ES-I3 (cell line): ENCODE data around the gene SPRED2.

Experiments used
- H3K36me3 ChIP-seq: 2 replicates; pipeline ENCODE4 v1.6.1; 2013; ENCODE audit warnings: mild to moderate bottlenecking, low read length, control low read depth, moderate library complexity; ENCODE audit not compliant: insufficient read depth
- H3K4me1 ChIP-seq: 2 replicates; pipeline ENCODE4 v1.6.1; 2013; ENCODE audit warnings: mild to moderate bottlenecking, control low read depth, low read length; ENCODE audit not compliant: insufficient read depth
- H3K9ac ChIP-seq: 2 replicates; pipeline ENCODE4 v1.6.1; 2013; ENCODE audit warnings: low read depth, mild to moderate bottlenecking, low read length, moderate library complexity
- H3K9me3 ChIP-seq: 2 replicates; pipeline ENCODE4 v1.6.1; 2013; ENCODE audit warnings: mild to moderate bottlenecking, low read length, moderate library complexity; ENCODE audit not compliant: control insufficient read depth, insufficient read depth

SPRED2 gene

DNA sequence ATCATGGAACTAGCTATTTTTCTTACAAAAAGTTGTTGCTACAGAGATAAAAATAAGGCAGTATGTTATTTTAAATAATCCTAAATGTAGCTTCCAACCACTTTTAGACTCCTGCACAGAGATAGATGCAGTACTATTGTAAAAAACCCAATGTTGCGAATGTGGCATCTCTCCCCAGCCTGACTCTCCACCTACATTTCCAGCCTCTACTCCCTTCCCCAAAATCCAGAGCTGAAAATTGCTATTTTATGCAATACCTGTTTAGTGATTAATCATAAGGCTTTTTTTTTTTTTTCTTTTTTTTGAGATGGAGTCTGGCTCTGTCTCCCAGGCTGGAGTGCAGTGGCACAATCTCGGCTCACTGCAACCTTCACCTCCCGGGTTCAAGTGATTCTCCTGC lies 39.4 kb downstream of the SPRED2 start:
- Histone ChIP-seq H3K36me3 (no peaks in the 10 kb centered on the region), H3K4me1 (peaks cover 22% of the 10 kb centered on the region), H3K9me3 (no peaks in the 10 kb centered on the region), H3K9ac (no peak overlapping the region)

DNA sequence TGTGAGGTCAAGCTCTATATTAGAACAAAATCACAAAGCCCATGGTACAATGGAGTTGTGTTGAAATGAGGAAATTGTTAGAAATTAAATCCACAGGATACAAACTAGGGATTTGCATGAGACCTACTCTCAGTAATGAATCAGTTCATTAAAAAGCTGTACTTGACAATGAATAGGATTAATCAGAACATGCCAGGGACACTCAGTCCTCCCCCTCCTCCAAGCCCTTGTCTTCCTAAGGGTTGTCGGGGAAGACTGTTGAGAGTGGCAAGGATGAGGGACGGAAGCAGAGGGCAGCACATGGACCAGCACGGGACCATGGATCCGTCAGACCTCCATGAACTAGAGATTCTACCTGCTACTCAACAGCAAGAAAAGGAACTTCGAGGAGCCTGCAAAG lies 39.8 kb downstream of the SPRED2 start:
- H3K4me1 ChIP-seq = peaks cover 22% of the 10 kb centered on the region
- H3K9ac ChIP-seq = no peak overlapping the region

DNA sequence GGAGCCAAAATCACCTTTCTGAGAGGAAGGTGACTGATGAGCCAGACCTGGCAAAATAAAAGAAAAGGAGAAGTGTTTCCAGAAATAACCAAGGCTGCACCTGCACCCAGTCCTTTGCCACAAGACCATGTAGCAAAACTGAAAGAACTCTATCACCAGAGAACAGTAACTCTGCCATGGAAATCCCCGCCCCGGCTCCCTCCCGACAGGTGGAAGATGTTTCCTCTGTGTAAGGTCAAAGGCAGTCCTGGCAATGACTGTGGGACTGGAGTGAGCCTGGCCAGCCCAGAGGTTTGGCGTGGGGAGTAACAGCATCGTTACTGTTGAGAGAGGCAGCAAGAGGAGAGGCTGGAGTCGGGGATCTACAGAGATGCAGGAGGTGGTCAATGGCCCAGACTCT lies 42.3 kb downstream of the SPRED2 start:
- Histone ChIP-seq H3K9ac (no peak overlapping the region), H3K4me1 (peaks cover 13% of the 10 kb centered on the region), H3K36me3 (no peaks in the 10 kb centered on the region), H3K9me3 (no peaks in the 10 kb centered on the region)

More for the DNA sequence above, 39.8 kb downstream of the SPRED2 start:
- Histone ChIP-seq H3K9me3 (no peaks in the 10 kb centered on the region), H3K36me3 (no peaks in the 10 kb centered on the region)

DNA sequence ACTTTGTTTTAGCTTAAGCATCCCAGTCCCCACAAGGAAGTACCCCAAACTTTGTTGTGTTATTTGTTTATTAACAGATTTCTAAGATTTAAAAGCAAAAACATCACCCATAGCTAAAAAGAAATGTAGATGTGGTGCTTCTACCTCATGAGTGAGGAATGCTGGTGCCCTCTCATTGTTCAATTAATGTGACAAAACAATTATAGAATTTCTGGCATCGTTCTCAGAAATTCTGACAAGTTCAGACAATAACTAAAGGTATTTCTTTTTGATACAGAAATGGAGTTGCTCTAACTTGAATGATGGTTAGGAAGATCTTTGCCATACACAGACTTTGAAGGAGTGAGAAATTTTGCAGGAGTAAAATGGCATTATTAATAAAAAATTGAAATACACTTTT lies 42.9 kb downstream of the SPRED2 start:
- peaks cover 13% of the 10 kb centered on the region for H3K4me1 ChIP-seq
- no peak overlapping the region for H3K9ac ChIP-seq
- H3K36me3 ChIP-seq = no peaks in the 10 kb centered on the region
- H3K9me3 ChIP-seq = no peaks in the 10 kb centered on the region

DNA sequence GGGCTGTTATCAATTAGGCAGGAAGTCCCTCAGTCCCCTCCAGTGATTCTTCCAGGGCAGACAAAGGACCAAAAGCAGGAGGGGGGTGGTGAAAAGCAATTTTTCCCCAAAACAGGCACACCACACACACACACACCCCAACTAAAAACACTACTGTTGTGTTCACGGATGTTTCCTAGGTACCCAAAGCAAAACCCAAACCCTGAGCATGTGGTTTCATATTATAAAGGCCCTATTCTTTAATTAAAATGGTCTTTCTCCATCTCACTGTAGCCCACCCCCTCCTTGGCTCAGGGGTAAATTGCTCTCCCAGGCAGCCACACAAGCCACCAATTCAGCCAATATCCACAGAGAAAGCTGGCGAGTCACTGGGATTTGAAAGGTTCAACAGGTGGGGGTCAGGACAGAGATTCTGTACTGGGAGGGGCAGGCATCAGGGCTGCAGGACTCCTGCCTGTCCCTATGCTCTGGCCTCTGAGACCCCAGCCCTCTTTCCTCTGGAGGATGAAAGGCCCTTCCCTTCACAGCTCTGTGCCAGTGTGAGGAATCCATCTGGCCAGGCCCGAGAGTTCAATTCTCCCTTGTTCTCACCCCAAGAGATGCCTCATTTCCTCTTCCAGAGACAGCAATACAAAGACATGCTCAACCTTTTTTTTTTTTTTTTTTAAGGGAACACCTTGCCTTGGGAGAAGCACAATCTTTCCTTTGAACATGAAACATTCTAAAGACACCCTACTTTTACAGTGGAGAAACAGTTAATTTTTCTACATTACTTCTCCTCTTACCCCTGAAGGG lies 43.6 kb downstream of the SPRED2 start:
- Histone ChIP-seq H3K4me1 (peaks cover 13% of the 10 kb centered on the region), H3K9ac (no peak overlapping the region), H3K9me3 (no peaks in the 10 kb centered on the region), H3K36me3 (no peaks in the 10 kb centered on the region)

DNA sequence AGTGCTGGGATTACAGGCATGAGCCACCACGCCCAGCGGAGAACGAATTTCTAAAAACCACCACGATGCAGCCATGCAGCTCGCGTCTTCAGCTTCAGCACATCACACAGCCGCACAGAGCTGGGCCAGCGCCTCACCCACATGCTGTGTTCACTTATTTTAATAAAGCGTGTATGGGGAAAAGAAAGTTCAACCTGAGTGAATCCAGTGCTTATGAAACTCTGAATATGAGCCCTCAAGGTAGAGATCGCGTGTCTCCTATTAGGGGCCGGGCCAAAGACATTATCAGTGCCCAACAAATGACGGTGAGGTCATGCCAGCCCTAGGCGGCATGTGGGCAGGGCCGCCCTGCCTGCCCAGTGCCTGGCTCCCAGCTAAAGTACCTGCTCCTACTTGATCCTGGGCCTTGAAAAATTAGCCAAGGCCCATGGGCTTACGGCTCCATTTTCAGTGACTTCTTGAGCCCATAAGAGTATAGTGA lies 44.3 kb downstream of the SPRED2 start:
- Histone ChIP-seq H3K9ac (no peak overlapping the region), H3K9me3 (no peaks in the 10 kb centered on the region), H3K36me3 (no peaks in the 10 kb centered on the region), H3K4me1 (peaks cover 14% of the 10 kb centered on the region)

DNA sequence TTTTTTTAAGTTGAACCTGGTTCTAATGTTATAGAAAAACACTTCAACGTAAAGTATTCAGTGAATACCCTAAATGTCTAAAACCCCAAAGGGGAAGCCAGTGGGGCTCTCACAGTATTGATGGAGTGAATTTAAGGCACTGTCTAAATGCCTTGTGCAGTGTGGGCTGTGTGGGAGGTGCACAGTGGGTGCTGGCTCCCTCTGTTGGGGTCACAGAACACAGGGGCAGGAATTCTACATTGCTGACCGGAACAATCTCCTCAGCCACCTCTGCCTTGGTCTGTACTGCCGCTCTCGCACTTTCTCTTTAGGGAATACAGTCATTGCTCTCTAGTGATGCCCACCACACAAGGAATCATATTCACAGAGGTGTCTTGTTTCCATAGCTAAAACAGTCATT lies 45.4 kb downstream of the SPRED2 start:
- no peaks in the 10 kb centered on the region for H3K9me3 ChIP-seq
- H3K4me1 ChIP-seq = peaks cover 24% of the 10 kb centered on the region
- H3K36me3 ChIP-seq = no peaks in the 10 kb centered on the region
- no peak overlapping the region for H3K9ac ChIP-seq

DNA sequence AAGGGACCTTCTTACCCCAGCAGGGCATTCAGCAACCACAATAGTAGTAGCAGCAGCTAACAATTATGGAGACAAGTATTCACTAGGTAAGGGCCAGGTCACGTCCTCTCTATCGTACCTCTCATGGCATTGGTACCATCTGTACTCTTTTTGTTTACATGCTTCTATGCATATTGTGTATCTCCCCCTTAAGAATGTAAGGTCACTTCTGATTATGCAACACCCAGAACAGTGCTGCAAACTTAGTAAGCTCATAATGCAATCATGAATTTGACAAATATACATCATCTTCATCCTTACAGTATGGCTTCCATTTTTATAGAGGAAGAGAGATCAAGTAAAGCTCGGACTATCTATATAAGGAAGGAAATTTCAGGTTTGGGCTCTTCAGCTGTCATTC lies 46.1 kb downstream of the SPRED2 start:
- Histone ChIP-seq H3K9me3 (no peaks in the 10 kb centered on the region), H3K9ac (no peak overlapping the region), H3K4me1 (peaks cover 24% of the 10 kb centered on the region), H3K36me3 (no peaks in the 10 kb centered on the region)

DNA sequence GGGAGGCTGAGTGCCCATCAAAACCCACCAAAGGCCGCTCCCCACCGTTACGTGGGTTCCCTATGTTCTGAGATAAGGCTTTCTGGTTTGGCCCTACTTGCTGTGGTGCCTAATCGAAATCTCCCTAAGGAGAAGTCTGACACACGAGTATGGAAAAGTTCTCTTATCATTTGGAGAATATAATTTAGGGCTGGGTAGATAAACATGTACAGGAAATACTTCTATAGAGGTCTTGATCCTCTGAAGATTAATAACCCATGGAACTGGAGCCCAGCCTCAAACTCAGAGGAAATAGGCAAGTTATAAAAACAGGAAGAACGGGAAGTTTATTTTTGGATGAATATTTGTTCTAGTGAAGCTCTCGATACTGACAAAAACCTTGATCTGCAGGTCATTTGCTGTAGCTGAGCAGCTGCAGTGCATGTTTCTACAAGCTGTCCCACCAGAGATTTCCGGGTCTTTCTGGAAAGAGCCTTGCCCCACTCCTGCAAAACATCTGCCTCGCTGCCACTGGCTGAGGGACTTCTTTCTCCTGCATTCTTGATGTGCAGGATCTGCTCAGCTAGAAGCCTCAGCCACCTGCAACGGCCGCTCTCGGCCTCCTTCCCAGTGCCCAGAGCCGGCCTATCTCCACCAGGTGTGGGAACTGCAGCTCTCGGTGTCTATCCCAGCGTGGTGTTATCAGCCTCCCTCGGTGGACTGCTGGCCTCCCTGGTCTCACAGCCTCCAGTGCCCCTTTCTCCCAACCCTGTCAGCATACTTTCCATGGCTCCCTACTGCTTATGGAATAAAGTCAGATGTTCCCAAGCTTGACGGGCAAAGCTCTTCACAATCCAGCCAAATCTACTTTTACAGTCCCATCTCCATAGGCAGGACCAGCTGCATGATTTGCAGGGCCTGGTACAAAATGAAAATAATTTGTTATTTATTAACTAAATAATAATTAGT lies 48.6 kb downstream of the SPRED2 start:
- Histone ChIP-seq H3K9ac (no peak overlapping the region), H3K36me3 (no peaks in the 10 kb centered on the region), H3K9me3 (no peaks in the 10 kb centered on the region), H3K4me1 (peaks cover 25% of the 10 kb centered on the region; the same call in 1 of the 2 replicates)

DNA sequence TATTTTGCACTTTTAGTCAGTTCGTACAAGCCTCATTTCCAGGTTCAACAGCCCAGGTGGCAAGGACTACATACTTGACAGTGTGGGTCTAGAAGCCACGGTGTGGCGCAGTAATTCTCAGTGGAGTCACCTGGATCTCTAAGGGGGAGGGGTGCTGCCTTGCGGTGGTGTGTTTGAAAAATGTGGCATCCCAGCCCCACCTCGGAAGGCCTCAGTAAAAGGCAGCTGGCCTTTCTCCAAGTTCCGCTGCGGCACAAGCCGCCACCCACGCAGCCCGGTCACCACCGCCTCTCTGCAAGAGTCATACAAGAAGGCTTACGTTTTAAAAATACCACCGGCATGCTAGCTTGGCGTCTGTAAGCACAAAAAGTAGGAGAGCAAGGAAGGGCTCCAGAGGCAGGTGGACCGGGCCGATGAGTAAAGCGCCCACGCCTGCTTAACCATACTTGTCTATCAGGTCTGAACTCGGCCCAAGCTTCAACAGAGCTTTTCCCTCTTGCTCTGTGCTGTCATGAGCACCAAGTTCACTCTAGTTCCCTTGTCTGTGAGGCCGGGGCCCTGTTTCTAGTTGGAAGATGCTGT lies 49.5 kb downstream of the SPRED2 start:
- Histone ChIP-seq H3K4me1 (peaks cover 27% of the 10 kb centered on the region; the same call in 1 of the 2 replicates), H3K9me3 (no peaks in the 10 kb centered on the region), H3K9ac (no peak overlapping the region), H3K36me3 (no peaks in the 10 kb centered on the region)

DNA sequence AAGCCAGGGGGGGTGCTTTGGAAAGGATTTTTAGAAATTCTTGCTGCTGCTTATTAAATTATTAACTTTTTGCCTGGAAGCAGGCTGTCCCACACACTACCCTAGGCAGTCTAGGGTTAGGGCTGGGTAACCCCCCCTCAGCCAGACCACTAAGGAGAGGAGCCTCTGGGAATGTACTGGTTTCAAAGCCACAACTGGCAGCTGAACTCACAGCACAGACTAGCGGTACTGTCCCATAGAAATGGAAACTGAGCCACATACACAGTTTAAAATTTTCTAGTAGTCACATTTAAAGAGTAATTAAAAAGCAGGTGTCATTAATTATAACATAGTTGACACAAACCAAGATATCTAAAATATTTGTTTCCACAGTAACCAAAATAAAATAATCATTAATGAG lies 50.1 kb downstream of the SPRED2 start:
- Histone ChIP-seq H3K36me3 (no peaks in the 10 kb centered on the region), H3K9ac (no peak overlapping the region), H3K4me1 (peaks cover 30% of the 10 kb centered on the region), H3K9me3 (no peaks in the 10 kb centered on the region)

DNA sequence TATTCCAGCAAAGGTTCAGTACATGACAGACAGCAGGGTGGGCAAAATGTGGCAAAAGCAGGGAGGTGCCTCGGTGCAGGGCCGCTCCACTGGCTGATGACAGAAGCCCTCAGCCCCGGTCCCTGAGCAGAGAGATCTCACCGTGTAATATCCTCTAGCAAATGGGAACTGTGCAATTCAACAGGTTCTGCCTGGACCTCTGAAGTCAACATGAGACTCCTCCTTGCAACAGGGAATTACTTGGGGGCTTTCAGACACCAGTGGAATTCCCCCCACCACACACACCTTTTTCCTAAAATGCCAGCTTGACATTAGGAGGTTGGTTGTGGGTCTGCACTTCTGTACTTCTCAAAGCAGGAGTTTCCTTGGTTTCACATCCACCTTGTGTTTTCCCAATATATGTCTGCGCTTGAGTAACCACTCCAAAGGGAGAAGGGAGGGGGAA lies 50.8 kb downstream of the SPRED2 start:
- H3K9ac ChIP-seq = no peak overlapping the region
- H3K4me1 ChIP-seq = peaks cover 34% of the 10 kb centered on the region
- H3K9me3 ChIP-seq = no peaks in the 10 kb centered on the region
- no peaks in the 10 kb centered on the region for H3K36me3 ChIP-seq

DNA sequence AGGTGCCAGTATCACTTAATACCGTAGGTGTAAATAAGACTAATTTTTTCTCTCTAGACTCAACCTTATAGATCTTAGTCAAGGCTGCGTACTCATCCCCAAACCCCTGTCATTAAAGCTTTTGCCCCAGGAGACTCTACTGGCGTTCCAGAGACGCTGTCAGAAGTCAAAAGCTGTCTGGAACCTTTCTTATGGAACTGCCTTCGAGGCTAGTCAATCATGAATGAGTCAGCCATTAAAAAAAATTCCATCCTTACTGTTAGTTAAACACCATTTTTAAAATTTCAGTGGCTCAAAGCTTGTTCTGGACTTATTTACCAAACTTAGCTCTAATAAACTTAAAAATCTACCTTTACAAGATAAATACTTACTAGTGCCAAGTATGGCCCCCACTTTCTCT lies 52.1 kb downstream of the SPRED2 start:
- Histone ChIP-seq H3K9me3 (no peaks in the 10 kb centered on the region), H3K9ac (no peak overlapping the region), H3K36me3 (no peaks in the 10 kb centered on the region), H3K4me1 (peaks cover 36% of the 10 kb centered on the region)

DNA sequence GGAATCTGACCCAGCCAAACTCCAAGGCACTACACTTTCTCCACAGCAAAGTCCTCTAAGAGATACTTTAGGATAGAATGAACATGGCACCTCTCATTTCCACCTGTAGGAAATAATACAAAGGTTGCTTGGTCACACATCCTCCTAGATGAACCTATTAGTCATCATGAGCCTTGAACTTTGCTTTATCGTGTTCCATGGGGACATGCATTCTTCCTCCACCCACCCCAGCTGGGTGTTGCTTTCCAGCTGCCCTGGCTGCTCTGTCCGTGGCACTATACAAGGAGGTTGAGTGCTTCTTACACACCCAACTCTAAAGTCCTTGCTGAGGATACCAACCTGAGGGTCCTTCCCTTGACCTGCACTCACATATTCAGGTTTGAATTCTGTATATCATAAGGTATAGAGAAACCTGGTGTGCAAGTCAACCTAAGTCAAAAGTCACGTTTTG lies 52.7 kb downstream of the SPRED2 start:
- peaks cover 39% of the 10 kb centered on the region for H3K4me1 ChIP-seq
- no peak overlapping the region for H3K9ac ChIP-seq
- no peaks in the 10 kb centered on the region for H3K36me3 ChIP-seq
- no peaks in the 10 kb centered on the region for H3K9me3 ChIP-seq
